ENCODE measurements around the gene ADGRF4.

The ADGRF4 gene

DNA sequence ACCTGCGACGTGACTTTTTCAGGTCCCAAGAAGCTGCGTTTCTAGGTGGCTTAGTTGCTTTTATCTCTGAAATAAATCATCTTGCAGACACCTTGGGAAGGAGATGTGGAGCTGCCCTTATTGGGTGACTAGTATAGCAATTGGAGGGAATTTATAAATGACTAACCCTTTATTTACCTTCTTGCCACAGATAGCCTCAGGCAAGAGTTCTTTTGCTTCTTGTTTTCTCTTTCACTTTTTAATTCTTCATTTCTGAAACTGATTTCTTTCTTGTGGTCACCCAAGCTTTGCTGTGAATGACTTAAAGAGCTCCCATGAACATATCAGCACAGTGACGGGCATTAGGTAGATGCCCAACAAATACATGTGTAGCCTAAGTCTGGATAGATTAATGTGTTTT is 3.0 kb downstream of the ADGRF4 start:
- Histone ChIP-seq H3K4me3 (no peak overlapping the region), H3K9me3 (no peaks in the 10 kb centered on the region), H3K27me3 (no peaks in the 10 kb centered on the region), H3K4me1 (no peaks in the 10 kb centered on the region), H3K36me3 (no peaks in the 10 kb centered on the region), H3K27ac (no peak overlapping the region)
- intact Hi-C loops (cut with DNase I; ENCODE audit: low total_unique reads), result no loop called here
- DNase-seq, result no peak
- TF ChIP-seq, protein P1, sequence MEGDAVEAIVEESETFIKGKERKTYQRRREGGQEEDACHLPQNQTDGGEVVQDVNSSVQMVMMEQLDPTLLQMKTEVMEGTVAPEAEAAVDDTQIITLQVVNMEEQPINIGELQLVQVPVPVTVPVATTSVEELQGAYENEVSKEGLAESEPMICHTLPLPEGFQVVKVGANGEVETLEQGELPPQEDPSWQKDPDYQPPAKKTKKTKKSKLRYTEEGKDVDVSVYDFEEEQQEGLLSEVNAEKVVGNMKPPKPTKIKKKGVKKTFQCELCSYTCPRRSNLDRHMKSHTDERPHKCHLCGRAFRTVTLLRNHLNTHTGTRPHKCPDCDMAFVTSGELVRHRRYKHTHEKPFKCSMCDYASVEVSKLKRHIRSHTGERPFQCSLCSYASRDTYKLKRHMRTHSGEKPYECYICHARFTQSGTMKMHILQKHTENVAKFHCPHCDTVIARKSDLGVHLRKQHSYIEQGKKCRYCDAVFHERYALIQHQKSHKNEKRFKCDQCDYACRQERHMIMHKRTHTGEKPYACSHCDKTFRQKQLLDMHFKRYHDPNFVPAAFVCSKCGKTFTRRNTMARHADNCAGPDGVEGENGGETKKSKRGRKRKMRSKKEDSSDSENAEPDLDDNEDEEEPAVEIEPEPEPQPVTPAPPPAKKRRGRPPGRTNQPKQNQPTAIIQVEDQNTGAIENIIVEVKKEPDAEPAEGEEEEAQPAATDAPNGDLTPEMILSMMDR (IDR thresholded peaks at IDR 0.05), result no peak

DNA sequence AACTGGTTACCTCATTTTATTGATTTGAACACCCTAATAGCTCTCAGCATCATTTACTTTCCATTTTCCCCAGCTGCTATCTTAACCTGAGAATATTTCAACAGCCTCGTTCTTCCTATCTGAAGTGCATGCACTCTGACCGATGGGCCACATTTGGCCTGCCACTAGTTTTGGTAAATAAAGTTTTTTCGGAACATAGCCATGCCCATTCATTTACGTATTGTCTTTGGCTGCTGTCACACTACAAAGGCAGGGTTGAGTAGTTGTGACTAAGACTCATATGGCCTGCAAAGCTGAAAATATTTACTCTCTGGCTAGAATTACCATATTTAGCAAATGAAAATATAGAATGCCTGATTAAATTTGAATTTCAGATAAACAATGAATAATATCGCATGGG is 10.8 kb downstream of the ADGRF4 start:
- TF ChIP-seq, protein P1 (IDR thresholded peaks at IDR 0.05), result no peak
- no peaks in the 10 kb centered on the region for H3K9me3 ChIP-seq
- no peak overlapping the region for H3K27ac ChIP-seq
- H3K36me3 ChIP-seq, result no peaks in the 10 kb centered on the region
- intact Hi-C loops (cut with DNase I; ENCODE audit: low total_unique reads), result no loop called here
- H3K4me3 ChIP-seq, result no peak overlapping the region
- H3K27me3 ChIP-seq, result no peaks in the 10 kb centered on the region
- H3K4me1 ChIP-seq, result no peaks in the 10 kb centered on the region
- DNase-seq, result no peak

DNA sequence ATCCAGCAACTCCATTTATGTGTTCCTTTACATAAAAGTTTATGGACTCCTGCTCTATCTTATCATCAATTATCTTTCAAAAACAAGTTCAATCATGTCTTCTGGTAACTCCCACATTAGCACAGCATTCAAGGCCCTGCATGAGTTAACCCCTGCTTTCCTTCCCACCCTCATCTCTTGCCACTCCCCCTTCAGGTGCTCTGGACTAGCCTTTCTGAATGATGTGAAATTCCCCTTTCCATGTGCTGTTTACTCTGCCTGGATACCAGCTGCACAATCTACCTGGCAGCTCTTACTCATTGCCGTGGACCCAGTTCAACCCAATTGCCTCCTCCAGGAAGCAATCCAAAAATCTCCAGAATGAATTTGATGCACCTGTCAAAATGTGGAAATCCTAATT is 11.9 kb downstream of the ADGRF4 start:
- no peak for DNase-seq
- Histone ChIP-seq H3K4me3 (no peak overlapping the region), H3K4me1 (no peaks in the 10 kb centered on the region), H3K9me3 (no peaks in the 10 kb centered on the region), H3K36me3 (no peaks in the 10 kb centered on the region), H3K27me3 (no peaks in the 10 kb centered on the region), H3K27ac (no peak overlapping the region)
- TF ChIP-seq, protein P1 (IDR thresholded peaks at IDR 0.05), result no peak
- intact Hi-C loops (cut with DNase I; ENCODE audit: low total_unique reads), result no loop called here

DNA sequence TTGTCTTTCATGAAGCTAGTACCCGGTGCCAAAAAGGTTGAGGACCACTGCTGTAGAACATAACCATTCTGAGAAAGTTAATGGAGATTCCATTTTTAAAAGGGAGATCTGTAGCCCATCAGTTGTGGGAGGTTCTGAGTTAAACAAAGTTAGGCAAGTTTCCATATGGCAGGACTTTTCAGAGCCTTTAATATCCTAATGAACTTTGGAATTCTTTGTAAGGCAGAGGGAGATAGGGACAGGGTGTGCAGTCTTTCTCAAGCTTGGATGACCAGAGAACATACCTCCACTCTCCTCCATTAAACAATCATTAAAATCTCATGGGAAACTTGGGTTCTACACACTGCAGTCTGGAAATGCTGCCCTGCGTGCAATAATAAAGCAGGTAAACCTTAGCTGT is 14.8 kb downstream of the ADGRF4 start:
- Histone ChIP-seq H3K4me1 (no peaks in the 10 kb centered on the region), H3K4me3 (no peak overlapping the region)
- intact Hi-C loops (cut with DNase I; ENCODE audit: low total_unique reads), result no loop called here

DNA sequence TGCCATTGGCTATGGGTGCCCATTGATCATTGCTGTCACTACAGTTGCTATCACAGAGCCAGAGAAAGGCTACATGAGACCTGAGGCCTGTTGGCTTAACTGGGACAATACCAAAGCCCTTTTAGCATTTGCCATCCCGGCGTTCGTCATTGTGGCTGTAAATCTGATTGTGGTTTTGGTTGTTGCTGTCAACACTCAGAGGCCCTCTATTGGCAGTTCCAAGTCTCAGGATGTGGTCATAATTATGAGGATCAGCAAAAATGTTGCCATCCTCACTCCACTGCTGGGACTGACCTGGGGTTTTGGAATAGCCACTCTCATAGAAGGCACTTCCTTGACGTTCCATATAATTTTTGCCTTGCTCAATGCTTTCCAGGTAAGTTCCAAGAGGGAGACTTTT is 16.4 kb downstream of the ADGRF4 start:
- Histone ChIP-seq H3K4me1 (no peaks in the 10 kb centered on the region), H3K4me3 (no peak overlapping the region), H3K9me3 (no peaks in the 10 kb centered on the region), H3K27me3 (no peaks in the 10 kb centered on the region), H3K36me3 (no peaks in the 10 kb centered on the region), H3K27ac (no peak overlapping the region)
- TF ChIP-seq, protein P1 (IDR thresholded peaks at IDR 0.05), result no peak
- intact Hi-C loops (cut with DNase I; ENCODE audit: low total_unique reads), result no loop called here
- no peak for DNase-seq

More for the DNA sequence above, 14.8 kb downstream of the ADGRF4 start:
- TF ChIP-seq, protein P1 (IDR thresholded peaks at IDR 0.05), result no peak
- no peak for DNase-seq
- no peaks in the 10 kb centered on the region for H3K9me3 ChIP-seq
- H3K27ac ChIP-seq, result no peak overlapping the region
- H3K36me3 ChIP-seq, result no peaks in the 10 kb centered on the region
- H3K27me3 ChIP-seq, result no peaks in the 10 kb centered on the region

DNA sequence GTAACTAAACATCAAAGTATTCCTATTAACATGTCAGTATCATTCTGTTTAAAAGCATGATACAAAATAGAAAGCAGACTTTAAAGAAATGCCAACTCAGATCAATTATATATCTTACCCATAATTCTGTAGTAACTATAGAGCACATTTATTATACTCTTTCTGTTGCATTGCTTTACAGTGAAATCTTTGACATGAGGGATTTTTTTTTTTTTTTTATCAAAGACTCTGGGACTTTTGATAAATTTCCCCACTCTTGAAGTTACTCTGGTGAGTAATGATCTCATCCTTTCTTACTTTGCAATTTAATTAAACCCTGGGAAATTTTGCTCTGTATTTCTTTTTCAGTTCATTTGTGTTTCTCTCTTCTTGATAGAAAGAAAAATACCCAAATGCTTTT is 17.4 kb downstream of the ADGRF4 start:
- no peak overlapping the region for H3K27ac ChIP-seq
- no peaks in the 10 kb centered on the region for H3K4me1 ChIP-seq
- no peak for DNase-seq
- H3K36me3 ChIP-seq, result no peaks in the 10 kb centered on the region
- H3K27me3 ChIP-seq, result no peaks in the 10 kb centered on the region
- H3K9me3 ChIP-seq, result no peaks in the 10 kb centered on the region
- intact Hi-C loops (cut with DNase I; ENCODE audit: low total_unique reads), result no loop called here
- TF ChIP-seq, protein P1 (IDR thresholded peaks at IDR 0.05), result no peak
- H3K4me3 ChIP-seq, result no peak overlapping the region
